ENCODE measurements around the gene NSD1.
"Not testable (repeated sequence)": the region's sequence is repeated elsewhere in the genome, so short reads cannot be mapped to it uniquely, and the experiment has no call there.

The NSD1 gene

DNA sequence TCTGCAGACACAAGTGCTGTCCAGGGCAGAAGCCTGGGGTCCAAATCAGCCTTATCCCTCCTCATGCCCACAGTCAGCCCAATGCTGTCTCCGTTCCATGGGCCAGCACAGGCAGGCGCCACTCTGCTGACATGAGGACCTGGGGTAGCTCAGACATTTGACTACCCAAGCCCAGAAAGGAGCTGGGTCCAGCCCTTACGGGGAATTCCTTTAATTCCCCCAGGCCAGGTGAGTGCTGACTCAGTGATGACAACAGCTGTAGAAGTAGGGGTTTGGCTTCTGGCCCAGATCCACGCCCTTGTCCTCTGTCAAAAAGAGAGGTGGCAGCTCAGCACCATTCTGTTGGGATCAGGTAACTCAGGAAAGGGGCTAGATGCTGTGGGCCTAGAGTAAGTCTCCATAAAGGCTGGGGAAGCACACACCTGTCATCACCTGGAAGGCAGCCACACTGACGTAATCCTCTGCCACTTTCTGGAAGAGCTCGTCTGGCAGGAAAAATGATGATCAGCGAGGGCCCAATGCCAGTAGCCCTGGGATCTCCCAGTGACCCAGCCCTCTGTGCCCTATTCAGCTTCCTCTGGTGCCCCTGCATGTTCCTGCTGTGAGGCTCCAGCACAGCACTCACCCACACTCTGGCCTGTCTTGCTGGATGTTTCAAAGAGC lies 168.1 kb downstream of the NSD1 start:
- Mint-ChIP-seq H3K27ac (peak overlapping the region; percentile 96), H3K4me1 (ENCODE audit: low read depth) (peaks cover 68% of the 10 kb centered on the region), H3K36me3 (ENCODE audit: low read depth) (peaks cover 72% of the 10 kb centered on the region), H3K9me3 (no peaks in the 10 kb centered on the region), H3K27me3 (no peaks in the 10 kb centered on the region), H3K4me3 (peak overlapping the region; percentile 97)
- DNase-seq = no peak

DNA sequence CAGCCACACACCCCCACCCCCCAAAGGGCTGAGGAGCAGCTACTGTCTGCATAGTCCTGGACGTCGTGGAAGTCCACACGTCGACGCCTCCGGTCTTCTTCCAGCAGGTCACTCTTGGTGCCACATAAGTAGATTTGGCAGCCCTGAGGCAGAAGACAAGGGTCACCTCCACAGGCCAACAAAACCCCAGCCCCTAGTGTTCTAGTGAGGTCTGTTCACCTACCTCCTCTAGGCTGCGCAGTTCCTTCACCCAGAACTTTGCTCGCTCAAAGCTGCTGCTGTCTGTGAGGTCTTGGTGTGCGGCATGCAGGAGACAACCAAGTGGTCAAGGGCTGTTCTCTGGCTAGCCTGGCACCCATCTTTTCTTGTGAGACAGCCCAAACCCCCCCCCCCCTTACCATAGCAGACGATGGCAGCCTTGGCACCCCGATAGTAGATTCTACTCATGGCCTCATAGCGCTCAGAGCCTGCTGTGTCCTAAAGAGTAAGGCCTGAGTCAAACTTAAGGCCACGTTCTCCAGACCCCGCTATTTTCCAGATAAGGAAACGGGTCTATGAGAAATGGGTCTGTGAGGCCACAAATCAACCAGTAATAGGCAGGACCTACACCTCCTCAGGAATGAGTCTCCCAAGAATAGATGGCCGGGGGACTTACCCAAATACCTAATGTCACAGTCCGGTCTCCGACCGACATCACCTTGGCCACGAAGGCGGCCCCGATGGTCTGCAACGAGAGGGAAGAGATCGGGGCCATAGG lies 169.0 kb downstream of the NSD1 start:
- no peak for DNase-seq
- H3K27ac Mint-ChIP-seq = peak overlapping the region; percentile 96

DNA sequence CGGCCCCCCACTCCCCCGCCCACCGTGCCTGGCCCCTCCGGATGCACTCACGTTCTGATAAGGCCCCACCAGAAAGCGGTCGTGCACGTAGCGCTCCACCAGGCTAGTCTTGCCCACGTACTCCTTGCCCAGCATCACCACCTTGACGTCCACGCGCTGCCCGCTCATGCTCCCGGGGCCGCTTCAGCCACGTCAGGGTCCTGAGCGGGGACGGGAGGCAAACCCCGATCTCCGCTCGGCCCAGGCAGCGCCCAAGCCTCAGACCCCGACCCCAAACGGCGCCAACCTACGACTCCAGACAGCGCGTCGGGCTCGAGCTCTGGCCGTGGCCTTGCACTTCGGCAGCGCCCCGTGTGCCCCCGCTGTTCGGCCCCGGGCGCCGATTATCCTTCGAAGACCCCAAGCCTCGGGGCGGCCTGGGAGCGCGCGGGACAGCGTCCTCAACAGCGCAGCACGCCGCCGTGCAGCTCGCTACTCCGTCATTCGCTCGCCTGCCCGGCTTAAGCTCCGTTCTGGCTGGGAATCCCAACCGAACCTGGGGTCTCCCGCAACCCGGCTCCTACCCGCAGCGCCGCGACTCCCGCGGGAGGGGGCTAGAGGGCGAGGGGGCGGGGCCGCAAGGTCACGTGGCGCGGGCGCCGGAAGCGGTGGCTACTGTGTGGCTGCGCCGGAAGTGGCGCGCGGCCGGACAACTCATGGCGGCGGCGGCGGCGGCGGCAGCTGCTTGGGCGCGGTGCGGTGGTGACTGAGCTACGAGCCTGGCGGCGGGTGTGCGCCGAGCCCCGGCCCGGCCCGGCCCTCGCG lies 169.8 kb downstream of the NSD1 start, which contains the start of the genes PRELID1 and RAB24:
Gene PRELID1 (plus strand): TSS at position 679 of the 804 bp plus-strand sequence. CDS start 187 bp downstream, outside the sequence.
Gene RAB24 (minus strand): TSS at position 599 of the 804 bp plus-strand sequence. CDS start 431 bp downstream, at position 168.
- H3K36me3 Mint-ChIP-seq (ENCODE audit: low read depth) = peaks cover 69% of the 10 kb centered on the region
- DNase-seq = peak; percentile 93
- peaks cover 63% of the 10 kb centered on the region for H3K4me1 Mint-ChIP-seq (ENCODE audit: low read depth)
- peak within 1 kb of the TSS; percentile 96 for H3K27ac Mint-ChIP-seq
- no peaks in the 10 kb centered on the region for H3K9me3 Mint-ChIP-seq
- H3K4me3 Mint-ChIP-seq = peak within 1 kb of the TSS; percentile 97
- no peaks in the 10 kb centered on the region for H3K27me3 Mint-ChIP-seq

More for the DNA sequence above, 169.0 kb downstream of the NSD1 start:
- Mint-ChIP-seq H3K4me3 (peak overlapping the region; percentile 97), H3K9me3 (no peaks in the 10 kb centered on the region), H3K27me3 (no peaks in the 10 kb centered on the region), H3K36me3 (ENCODE audit: low read depth) (peaks cover 74% of the 10 kb centered on the region), H3K4me1 (ENCODE audit: low read depth) (peaks cover 65% of the 10 kb centered on the region)

DNA sequence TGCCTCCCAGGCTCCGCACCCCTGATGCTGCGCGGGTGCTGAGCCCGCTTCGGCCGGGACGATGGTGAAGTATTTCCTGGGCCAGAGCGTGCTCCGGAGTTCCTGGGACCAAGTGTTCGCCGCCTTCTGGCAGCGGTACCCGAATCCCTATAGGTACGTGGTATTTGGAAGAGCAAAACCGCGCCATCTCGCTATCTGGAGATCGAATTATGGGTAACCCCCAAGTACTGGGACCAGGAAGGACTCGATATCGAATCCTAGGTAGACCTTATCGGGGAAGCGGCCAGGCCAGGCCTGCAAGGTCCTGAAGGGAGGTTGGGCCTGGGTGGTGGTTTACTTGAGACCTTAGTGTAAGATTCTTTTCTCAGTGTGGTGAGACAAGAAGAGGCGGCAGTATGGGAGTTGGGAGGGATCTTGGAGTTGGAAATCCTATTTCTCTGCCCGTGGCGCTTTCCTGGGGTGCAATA lies 170.4 kb downstream of the NSD1 start:
- peaks cover 72% of the 10 kb centered on the region for H3K36me3 Mint-ChIP-seq (ENCODE audit: low read depth)
- H3K4me3 Mint-ChIP-seq = peak overlapping the region; percentile 97
- DNase-seq = peak; percentile 51
- H3K27me3 Mint-ChIP-seq = no peaks in the 10 kb centered on the region
- H3K9me3 Mint-ChIP-seq = no peaks in the 10 kb centered on the region
- H3K27ac Mint-ChIP-seq = peak overlapping the region; percentile 96
- peaks cover 61% of the 10 kb centered on the region for H3K4me1 Mint-ChIP-seq (ENCODE audit: low read depth)

DNA sequence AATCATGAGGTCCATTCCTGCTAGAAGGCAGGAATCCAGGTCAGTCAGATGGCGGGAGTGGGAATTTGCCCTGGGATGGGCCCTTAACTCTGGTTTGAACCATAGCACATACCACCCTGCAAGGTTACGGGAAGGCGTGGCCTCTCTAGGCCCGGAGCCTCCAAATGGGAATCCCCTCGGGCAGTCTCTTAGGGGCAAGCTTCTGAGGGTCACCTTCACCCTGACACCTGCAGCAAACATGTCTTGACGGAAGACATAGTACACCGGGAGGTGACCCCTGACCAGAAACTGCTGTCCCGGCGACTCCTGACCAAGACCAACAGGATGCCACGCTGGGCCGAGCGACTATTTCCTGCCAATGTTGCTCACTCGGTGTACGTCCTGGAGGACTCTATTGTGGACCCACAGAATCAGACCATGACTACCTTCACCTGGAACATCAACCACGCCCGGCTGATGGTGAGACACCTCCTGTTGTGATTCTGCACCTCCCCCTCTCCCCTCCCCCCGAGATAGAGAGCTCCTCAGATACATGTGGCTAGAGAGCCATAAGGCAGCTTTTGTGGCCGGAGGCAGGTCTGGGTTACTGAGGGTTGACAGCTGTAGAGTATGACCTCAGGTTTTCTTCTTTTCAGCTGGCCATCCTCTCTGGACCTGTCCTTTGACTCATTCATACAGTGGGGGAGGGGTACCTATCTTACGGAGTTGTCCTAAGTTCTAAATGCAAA lies 171.0 kb downstream of the NSD1 start:
- Mint-ChIP-seq H3K27ac (peak overlapping the region; percentile 96), H3K27me3 (no peaks in the 10 kb centered on the region), H3K36me3 (ENCODE audit: low read depth) (peaks cover 77% of the 10 kb centered on the region), H3K9me3 (no peaks in the 10 kb centered on the region), H3K4me3 (peak overlapping the region; percentile 97), H3K4me1 (ENCODE audit: low read depth) (peaks cover 56% of the 10 kb centered on the region)
- DNase-seq = peak; percentile 51

DNA sequence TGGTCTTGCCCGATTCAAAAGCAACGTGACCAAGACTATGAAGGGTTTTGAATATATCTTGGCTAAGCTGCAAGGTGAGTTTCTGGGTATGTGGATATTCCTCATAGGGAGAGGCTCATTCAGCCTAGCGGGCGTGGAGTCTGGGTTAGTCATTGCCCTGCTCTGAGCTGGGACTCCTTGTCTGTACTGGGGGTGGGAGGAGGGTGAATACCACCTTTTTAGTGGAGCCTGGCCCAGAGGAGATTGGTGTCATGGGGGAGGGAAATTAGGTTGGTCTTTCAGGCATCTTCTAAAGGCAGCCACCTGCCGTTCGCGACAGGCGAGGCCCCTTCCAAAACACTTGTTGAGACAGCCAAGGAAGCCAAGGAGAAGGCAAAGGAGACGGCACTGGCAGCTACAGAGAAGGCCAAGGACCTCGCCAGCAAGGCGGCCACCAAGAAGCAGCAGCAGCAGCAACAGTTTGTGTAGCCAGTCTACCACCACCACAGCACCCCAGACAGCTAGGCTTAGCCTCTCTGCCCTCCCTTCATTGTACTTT lies 172.6 kb downstream of the NSD1 start:
- Mint-ChIP-seq H3K4me1 (ENCODE audit: low read depth) (peaks cover 52% of the 10 kb centered on the region), H3K36me3 (ENCODE audit: low read depth) (peaks cover 73% of the 10 kb centered on the region), H3K27ac (peak overlapping the region; percentile 96), H3K4me3 (peak overlapping the region; percentile 97)
- H3K27me3 Mint-ChIP-seq, DNase-seq, H3K9me3 Mint-ChIP-seq: not testable (repeated sequence)

DNA sequence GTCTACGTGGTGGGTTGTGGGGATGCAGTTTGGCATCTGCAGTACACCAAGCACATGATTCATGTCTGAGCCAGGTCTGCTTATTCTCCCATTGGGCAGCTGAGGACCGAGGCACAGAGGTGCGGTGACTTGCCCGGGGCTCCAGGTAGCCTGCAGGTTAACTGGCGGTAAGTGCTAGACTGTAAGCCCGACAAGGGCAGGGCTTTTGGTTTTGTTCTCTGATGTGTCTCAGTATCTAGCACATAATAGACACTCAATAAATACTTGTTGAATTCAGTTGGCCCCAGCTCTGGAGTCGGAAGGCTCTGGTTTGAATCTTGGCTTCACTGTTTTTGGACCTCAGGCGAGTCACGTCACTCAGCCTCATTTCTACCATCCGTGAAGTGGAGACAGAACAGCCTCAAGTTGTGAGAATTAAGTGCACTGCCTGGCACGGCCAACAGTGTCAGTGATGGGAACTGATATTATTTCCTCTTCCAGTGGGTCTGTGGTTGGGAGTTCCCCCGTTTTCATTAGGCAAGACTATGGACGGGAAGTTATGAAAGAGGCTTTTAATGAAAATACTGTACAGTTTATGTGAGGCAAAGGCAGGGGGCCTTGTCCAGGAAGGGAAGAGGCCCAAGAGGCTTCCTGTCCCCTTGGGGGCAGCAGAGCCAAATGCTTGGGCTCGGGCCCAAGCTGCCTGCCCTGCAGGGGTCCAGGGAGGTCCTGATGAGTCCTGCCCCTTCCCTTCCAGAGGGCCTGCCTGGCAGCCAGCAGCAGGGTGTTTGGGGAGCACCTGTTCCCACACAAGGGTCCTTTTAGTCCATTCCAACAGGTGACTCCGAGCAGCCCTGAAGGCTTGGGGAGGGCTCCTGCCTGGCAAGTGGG lies 173.3 kb downstream of the NSD1 start:
- Mint-ChIP-seq H3K27ac (peak overlapping the region; percentile 96), H3K27me3 (peaks cover 5% of the 10 kb centered on the region), H3K9me3 (no peaks in the 10 kb centered on the region), H3K4me3 (peak overlapping the region; percentile 0), H3K36me3 (ENCODE audit: low read depth) (peaks cover 66% of the 10 kb centered on the region), H3K4me1 (ENCODE audit: low read depth) (peaks cover 48% of the 10 kb centered on the region)
- no peak for DNase-seq

DNA sequence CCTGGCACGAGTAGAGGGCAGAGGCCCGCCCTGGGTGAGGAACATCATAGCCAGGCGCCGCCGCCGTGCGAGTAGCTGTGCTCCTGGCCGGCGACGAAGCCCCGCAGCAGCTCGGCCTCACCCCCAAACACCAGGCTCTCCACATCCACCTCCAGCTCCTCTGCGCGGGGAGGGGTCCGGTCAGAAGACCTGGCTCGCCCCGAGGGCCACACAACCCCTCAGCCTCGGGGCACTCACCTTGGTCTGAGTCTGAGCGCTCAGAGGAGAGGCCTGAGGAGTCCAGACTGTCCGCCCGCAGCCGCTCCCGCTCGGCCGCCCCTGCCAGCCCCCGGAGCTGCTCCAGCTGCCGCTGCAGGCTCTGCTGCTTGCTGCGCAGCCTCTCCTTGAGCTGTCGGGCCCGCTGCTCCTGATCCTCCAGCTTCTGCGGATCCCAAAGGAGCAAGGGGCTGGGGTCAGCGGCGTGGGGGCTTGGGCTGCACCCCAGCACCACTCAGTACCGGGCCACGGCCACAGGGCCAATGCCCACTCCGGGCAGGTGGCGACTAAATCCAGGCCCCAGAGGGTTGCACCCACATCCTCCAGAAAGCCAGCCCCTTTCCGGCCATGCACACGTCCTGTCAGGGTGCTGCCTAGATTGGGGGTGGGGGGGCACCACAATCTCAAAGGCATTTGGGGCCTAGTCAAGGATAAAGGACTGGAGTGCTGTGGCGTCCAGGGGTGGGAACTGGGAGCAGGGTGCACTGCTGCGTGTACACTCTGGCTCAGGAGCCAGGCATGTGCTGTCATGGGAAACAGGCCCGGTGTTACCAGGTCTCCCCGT lies 174.2 kb downstream of the NSD1 start:
- no peak for DNase-seq
- Mint-ChIP-seq H3K9me3 (no peaks in the 10 kb centered on the region), H3K27me3 (peaks cover 5% of the 10 kb centered on the region), H3K36me3 (ENCODE audit: low read depth) (peaks cover 60% of the 10 kb centered on the region), H3K4me1 (ENCODE audit: low read depth) (peaks cover 46% of the 10 kb centered on the region), H3K27ac (no peak overlapping the region), H3K4me3 (no peak overlapping the region)

DNA sequence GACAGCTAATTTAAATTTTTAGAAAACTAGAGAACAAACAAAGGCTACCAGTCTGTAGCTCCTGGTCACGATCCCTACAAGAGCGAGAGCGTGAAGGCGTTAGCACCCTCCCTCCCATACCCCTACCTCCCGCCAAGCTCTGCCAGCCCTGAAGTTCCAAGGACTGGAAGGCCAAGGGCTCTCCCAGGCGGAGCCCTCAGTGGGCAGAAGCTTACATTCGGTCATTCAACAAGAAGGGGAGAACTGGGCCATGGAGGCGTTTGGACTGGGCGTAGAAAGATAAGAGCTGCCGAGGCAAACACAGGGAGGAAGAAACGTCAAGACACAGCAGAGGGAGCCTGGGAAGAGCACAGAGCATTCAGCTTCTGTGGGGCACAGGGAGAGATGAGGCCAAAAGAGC lies 175.2 kb downstream of the NSD1 start:
- Mint-ChIP-seq H3K36me3 (ENCODE audit: low read depth) (peaks cover 56% of the 10 kb centered on the region), H3K9me3 (no peaks in the 10 kb centered on the region), H3K4me1 (ENCODE audit: low read depth) (peaks cover 49% of the 10 kb centered on the region), H3K27me3 (peaks cover 5% of the 10 kb centered on the region), H3K4me3 (no peak overlapping the region), H3K27ac (peak overlapping the region; percentile 1)
- DNase-seq = no peak

DNA sequence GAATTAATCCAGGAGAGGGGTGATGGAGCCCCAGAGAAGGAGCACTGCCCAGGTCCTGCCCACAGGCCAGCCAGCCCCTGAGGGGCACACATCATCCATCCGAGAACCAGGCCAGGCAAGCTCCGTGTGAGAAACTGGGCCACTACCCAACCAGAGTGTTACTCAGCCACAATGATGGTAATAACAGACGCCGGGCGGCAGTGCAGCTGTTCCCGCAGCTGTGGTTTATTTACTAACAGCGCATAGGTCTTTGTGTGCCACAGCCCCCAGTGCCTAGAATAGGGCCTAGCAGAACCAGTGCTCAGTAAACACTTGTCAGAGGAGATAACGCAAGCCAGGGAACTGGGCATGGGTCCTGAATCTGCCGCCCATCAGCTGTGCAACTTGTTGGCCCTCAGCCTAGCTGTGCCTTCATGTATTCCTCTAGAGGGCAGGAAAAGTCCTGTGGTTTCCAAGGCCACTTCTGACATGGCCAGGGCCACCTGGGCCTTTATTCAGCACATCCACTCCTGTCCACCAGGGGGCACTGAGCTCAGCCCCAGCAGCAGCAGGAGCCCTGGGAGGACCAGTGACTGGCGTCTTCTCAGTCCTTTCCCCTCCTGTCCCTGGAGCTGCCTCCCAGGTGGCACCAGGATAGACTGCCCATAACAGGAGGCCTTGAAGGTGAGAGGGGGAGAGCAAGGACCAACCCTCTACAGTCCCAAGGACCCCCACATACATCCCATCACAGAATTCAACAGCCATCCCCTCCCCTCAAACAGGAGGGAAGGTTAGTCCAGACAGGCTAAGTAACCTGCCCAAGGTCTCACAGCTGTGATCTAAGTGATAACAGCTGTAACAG lies 176.0 kb downstream of the NSD1 start:
- H3K9me3 Mint-ChIP-seq = no peaks in the 10 kb centered on the region
- DNase-seq = peak; percentile 82
- peak overlapping the region; percentile 64 for H3K4me3 Mint-ChIP-seq
- peaks cover 48% of the 10 kb centered on the region for H3K4me1 Mint-ChIP-seq (ENCODE audit: low read depth)
- peaks cover 48% of the 10 kb centered on the region for H3K36me3 Mint-ChIP-seq (ENCODE audit: low read depth)
- H3K27ac Mint-ChIP-seq = peak overlapping the region; percentile 44
- peaks cover 5% of the 10 kb centered on the region for H3K27me3 Mint-ChIP-seq

DNA sequence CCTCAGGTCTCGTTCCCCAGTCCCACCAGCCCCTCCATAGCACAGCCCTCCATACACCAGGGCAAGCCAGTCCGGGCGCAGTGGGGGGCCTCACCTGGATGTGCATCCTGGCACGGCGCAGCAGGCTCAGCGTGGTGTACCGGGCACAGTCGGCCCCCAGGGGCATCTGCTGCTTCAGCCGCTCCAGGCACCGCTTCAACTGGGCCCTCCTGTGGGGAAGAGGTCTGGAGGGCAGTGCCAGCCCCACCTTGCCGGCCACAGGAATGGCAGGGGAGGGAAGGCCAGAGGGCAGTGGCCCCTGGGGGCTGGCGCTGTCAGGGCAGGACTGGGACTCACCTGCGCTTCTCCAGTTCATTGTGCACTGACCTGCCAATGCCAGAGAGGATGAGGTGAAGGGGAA lies 176.8 kb downstream of the NSD1 start:
- H3K4me3 Mint-ChIP-seq = peak overlapping the region; percentile 82

More for the DNA sequence above, 176.8 kb downstream of the NSD1 start:
- DNase-seq = no peak
- Mint-ChIP-seq H3K36me3 (ENCODE audit: low read depth) (peaks cover 40% of the 10 kb centered on the region), H3K4me1 (ENCODE audit: low read depth) (peaks cover 40% of the 10 kb centered on the region), H3K27me3 (peaks cover 5% of the 10 kb centered on the region), H3K9me3 (no peaks in the 10 kb centered on the region), H3K27ac (no peak overlapping the region)
